Osteocyte (in vitro differentiated cells): ENCODE data around the gene PSPN. TPM values are rescaled to one million over a fixed set of nuclear protein-coding genes. Genes with fewer than 3 reads are reported as not detected.
A peak's percentile ranks its signal among the peaks of the same experiment; 100 is the strongest.

Experiments used
- DNase-seq: peaks from one replicate; pipeline ENCODE4 v3.0.0; 2021; ENCODE audit warnings: mixed read lengths; ENCODE audit not compliant: unreplicated experiment; ENCODE audit errors: extremely low spot score
- H3K27ac Mint-ChIP-seq: one replicate; pipeline ENCODE4 v1.8.0; 2021; ENCODE audit warnings: mild to moderate bottlenecking, mixed read lengths; ENCODE audit not compliant: unreplicated experiment
- H3K27me3 Mint-ChIP-seq: one replicate; pipeline ENCODE4 v1.8.0; 2021; ENCODE audit warnings: mixed read lengths; ENCODE audit not compliant: unreplicated experiment
- H3K36me3 Mint-ChIP-seq: one replicate; pipeline ENCODE4 v1.8.0; 2021; ENCODE audit warnings: mixed read lengths; ENCODE audit not compliant: unreplicated experiment
- H3K4me1 Mint-ChIP-seq: one replicate; pipeline ENCODE4 v1.8.0; 2021; ENCODE audit warnings: mixed read lengths; ENCODE audit not compliant: unreplicated experiment
- H3K4me3 Mint-ChIP-seq: one replicate; pipeline ENCODE4 v1.8.0; 2021; ENCODE audit warnings: mild to moderate bottlenecking, moderate library complexity, mixed read lengths; ENCODE audit not compliant: unreplicated experiment
- H3K9me3 Mint-ChIP-seq: one replicate; pipeline ENCODE4 v1.8.0; 2021; ENCODE audit warnings: mixed read lengths; ENCODE audit not compliant: unreplicated experiment
- long read RNA-seq: library from polyadenylated mRNA; unstranded; transcript quantifications from one replicate; pipeline ENCODE4 v2.0.0, GENCODE V29; 2021
- total RNA-seq: library from RNA; stranded (reverse); gene quantifications from 2 replicates; pipeline ENCODE4 v1.2.1, GENCODE V29; 2021
- TF ChIP-seq, protein P1 (sequence below): fragments of 200-600 bp; sonication (generic); IDR thresholded peaks from 2 replicates; pipeline ENCODE4 v1.5.0; 2021; ENCODE audit warnings: antibody characterized with exemption, mild to moderate bottlenecking, moderate library complexity

Gene PSPN
- total RNA-seq = 3.2 and 3.5 TPM in 2 replicates
- long read RNA-seq, partial matches to known transcripts = 0 of 1 reads
- long read RNA-seq, other reads (novel, unspliced or antisense) = 0 of 1 reads

- Mint-ChIP-seq H3K9me3 (no peaks in the 10 kb centered on the region), H3K27ac (no peak within 1 kb of the TSS), H3K36me3 (peaks cover 12% of the 10 kb centered on the region)
Observed at GRCh38 chr19:6375411-6376010, at the start of gene PSPN. Gene PSPN, minus strand, starts transcription at chr19:6375933. Its CDS starts 84 bp downstream, at chr19:6375849.

GRCh38 chr19:6424939-6425731, 49.4 kb upstream of the PSPN start:
- H3K27me3 Mint-ChIP-seq = peaks cover 6% of the 10 kb centered on the region
- H3K36me3 Mint-ChIP-seq = peaks cover 11% of the 10 kb centered on the region
- H3K9me3 Mint-ChIP-seq = no peaks in the 10 kb centered on the region
- peak overlapping the region; percentile 92 for H3K27ac Mint-ChIP-seq
- DNase-seq = peak; percentile 100
- H3K4me1 Mint-ChIP-seq = peaks cover 24% of the 10 kb centered on the region
- peak overlapping the region; percentile 70 for H3K4me3 Mint-ChIP-seq
- TF ChIP-seq, protein P1, sequence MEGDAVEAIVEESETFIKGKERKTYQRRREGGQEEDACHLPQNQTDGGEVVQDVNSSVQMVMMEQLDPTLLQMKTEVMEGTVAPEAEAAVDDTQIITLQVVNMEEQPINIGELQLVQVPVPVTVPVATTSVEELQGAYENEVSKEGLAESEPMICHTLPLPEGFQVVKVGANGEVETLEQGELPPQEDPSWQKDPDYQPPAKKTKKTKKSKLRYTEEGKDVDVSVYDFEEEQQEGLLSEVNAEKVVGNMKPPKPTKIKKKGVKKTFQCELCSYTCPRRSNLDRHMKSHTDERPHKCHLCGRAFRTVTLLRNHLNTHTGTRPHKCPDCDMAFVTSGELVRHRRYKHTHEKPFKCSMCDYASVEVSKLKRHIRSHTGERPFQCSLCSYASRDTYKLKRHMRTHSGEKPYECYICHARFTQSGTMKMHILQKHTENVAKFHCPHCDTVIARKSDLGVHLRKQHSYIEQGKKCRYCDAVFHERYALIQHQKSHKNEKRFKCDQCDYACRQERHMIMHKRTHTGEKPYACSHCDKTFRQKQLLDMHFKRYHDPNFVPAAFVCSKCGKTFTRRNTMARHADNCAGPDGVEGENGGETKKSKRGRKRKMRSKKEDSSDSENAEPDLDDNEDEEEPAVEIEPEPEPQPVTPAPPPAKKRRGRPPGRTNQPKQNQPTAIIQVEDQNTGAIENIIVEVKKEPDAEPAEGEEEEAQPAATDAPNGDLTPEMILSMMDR = no peak

More at GRCh38 chr19:6375411-6376010, at the start of gene PSPN:
- Mint-ChIP-seq H3K4me3 (no peak within 1 kb of the TSS), H3K27me3 (no peaks in the 10 kb centered on the region), H3K4me1 (peaks cover 19% of the 10 kb centered on the region)
- TF ChIP-seq, protein P1 = no peak
- DNase-seq = no peak

- Mint-ChIP-seq H3K4me3 (peak within 1 kb of the TSS; percentile 84), H3K27me3 (no peaks in the 10 kb centered on the region), H3K36me3 (peaks cover 14% of the 10 kb centered on the region), H3K9me3 (no peaks in the 10 kb centered on the region), H3K27ac (peak within 1 kb of the TSS; percentile 92), H3K4me1 (peaks cover 24% of the 10 kb centered on the region)
- TF ChIP-seq, protein P1 = no peak
- no peak for DNase-seq
Observed at GRCh38 chr19:6424195-6424938, 48.6 kb upstream of the PSPN start, which contains the start of gene KHSRP. Gene KHSRP, minus strand, starts transcription at chr19:6424811. Its CDS starts 110 bp downstream, at chr19:6424701.

GRCh38 chr19:6423499-6424194, 47.9 kb upstream of the PSPN start:
- Mint-ChIP-seq H3K4me1 (peaks cover 24% of the 10 kb centered on the region), H3K27ac (peak overlapping the region; percentile 66), H3K27me3 (no peaks in the 10 kb centered on the region), H3K4me3 (peak overlapping the region; percentile 84), H3K36me3 (peaks cover 14% of the 10 kb centered on the region), H3K9me3 (no peaks in the 10 kb centered on the region)
- DNase-seq = no peak
- TF ChIP-seq, protein P1 = no peak
